ENCODE results near the gene GLIS1.

GLIS1 gene

DNA sequence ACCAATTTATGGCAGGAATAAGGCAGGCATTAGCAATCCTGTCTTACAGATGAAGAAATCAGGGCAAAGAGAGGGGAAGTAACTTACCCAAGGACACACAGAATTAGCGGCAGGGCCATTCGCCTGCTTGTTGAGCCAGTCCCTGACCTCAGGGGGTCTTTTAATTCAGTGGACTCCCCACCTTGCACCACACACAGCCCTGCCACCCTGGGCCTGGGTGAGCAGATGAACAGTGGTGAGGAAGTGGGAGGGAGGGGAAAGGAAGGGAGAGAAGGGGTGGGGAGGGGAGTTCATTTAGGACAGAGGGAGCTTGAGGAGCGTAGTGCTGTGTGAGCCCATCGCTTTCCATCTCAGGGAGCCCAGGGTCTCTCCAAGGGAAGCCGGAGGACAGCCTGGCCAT, 34.7 kb downstream of the GLIS1 start:
- TF ChIP-seq, protein P1, sequence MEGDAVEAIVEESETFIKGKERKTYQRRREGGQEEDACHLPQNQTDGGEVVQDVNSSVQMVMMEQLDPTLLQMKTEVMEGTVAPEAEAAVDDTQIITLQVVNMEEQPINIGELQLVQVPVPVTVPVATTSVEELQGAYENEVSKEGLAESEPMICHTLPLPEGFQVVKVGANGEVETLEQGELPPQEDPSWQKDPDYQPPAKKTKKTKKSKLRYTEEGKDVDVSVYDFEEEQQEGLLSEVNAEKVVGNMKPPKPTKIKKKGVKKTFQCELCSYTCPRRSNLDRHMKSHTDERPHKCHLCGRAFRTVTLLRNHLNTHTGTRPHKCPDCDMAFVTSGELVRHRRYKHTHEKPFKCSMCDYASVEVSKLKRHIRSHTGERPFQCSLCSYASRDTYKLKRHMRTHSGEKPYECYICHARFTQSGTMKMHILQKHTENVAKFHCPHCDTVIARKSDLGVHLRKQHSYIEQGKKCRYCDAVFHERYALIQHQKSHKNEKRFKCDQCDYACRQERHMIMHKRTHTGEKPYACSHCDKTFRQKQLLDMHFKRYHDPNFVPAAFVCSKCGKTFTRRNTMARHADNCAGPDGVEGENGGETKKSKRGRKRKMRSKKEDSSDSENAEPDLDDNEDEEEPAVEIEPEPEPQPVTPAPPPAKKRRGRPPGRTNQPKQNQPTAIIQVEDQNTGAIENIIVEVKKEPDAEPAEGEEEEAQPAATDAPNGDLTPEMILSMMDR (IDR thresholded peaks at IDR 0.05; ENCODE audit: low read depth, low read length, missing control alignments) = no peak
- no peak for DNase-seq (ENCODE audit: low read depth)
- no peak overlapping the region for H3K4me3 ChIP-seq (ENCODE audit: low read depth, low read length)

DNA sequence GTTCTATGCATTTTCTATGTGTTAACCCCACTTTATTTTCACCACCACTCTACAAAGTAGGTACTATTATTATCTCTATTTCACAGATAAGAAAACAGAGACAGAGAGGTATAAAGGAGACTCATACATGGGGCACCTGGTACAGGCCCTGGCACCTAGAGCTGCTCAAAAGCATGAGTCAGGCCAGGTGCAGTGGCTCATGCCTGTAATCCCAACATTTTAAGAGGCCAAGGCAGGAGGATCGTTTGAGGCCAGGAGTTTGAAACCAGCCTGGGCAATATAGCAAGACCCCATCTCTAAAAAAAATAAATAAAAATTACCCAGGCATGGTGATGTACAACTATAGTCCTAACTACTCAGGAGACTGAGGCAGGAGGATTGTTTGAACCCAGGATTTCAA, 35.8 kb downstream of the GLIS1 start:
- no peak for DNase-seq (ENCODE audit: low read depth)
- TF ChIP-seq, protein P1 (IDR thresholded peaks at IDR 0.05; ENCODE audit: low read depth, low read length, missing control alignments) = no peak
- H3K4me3 ChIP-seq (ENCODE audit: low read depth, low read length) = no peak overlapping the region

DNA sequence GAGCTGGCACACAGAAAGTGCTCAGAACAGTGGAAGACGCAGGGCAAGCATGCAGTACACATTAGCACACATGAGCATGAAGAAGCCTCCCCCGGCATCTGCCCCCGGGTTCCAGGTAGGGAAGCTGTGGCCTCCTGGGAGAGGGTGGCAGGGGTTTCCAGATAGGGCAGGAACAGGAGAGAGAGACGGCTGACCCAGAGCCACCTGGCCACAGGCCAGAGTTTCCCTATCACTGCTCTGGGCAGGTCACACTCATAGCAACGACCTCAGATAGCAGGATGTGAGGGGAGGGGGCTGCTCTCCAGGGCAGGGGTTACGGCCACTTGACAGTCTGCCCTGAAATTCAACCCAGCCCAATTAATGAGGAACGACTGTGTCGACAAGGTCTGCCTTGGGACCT, 36.6 kb downstream of the GLIS1 start:
- DNase-seq (ENCODE audit: low read depth) = no peak
- no peak overlapping the region for H3K4me3 ChIP-seq (ENCODE audit: low read depth, low read length)
- TF ChIP-seq, protein P1 (IDR thresholded peaks at IDR 0.05; ENCODE audit: low read depth, low read length, missing control alignments) = no peak

DNA sequence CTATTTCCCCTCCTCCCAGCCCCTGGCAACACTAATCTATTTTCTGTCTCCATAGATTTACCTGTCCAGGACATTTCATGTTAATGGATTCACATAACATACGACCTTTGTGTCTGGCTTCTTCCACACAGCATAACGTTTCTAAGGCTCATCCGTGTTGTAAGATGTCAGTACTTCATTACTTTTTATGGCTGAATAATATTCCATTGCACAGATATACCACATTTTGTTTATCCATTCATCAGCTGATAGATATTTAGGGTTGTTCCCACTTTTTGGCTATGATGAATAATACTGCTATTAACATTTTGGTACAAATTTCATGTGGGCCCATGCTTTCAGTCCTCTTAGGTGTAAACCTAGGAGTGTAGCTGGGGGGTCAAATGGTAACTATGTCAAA, 38.2 kb downstream of the GLIS1 start:
- H3K4me3 ChIP-seq (ENCODE audit: low read depth, low read length) = no peak overlapping the region
- TF ChIP-seq, protein P1 (IDR thresholded peaks at IDR 0.05; ENCODE audit: low read depth, low read length, missing control alignments) = no peak
- DNase-seq (ENCODE audit: low read depth) = no peak

DNA sequence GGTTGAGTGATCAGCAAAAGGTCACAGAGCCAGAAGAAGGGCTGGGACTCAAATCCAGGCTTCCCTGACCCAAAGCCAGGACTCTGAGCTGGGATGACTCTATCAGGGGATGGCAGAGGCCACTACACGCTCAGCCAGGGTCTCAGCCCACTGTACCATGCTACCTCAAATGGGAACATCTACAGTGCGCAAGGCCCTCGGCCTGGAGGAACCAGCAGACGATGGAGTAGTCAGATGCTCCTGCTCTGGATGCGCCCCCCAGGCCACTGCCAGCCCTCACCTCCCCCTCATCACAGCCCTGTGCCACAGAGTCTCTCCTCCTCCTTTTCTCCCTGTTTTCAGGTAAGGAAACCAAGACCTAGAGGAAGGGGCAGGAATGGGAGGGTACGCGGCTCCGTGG, 39.0 kb downstream of the GLIS1 start:
- TF ChIP-seq, protein P1 (IDR thresholded peaks at IDR 0.05; ENCODE audit: low read depth, low read length, missing control alignments) = no peak
- no peak overlapping the region for H3K4me3 ChIP-seq (ENCODE audit: low read depth, low read length)
- no peak for DNase-seq (ENCODE audit: low read depth)

DNA sequence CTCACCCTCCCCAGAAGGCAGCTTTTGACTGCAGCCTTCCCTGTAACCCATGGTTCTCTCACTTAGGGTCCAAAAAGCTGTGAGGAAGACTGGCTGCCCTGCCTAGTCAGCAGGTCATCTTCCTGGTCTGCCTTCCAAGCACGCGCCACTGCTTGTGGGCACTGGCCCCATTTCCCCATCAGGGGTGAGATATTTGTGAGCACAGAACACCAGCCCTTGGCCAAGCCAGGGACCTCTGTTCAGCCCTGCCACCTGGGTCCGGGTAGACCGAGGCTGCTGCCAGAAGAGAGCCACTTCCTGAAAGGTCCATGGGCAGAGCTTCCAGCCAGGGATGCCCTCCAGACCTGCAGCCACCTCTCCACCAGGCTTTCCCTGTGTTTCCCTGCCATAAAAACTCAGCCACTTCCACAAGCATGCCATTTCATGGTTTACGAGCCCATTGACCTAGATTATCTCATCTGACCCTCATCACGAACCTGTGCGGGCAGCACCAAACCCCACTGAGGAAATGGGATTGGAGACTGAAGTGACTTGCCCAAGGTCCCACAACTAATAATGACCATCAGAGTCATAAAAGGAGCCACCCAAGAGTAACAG, 40.5 kb downstream of the GLIS1 start:
- TF ChIP-seq, protein P1 (IDR thresholded peaks at IDR 0.05; ENCODE audit: low read depth, low read length, missing control alignments) = no peak

DNA sequence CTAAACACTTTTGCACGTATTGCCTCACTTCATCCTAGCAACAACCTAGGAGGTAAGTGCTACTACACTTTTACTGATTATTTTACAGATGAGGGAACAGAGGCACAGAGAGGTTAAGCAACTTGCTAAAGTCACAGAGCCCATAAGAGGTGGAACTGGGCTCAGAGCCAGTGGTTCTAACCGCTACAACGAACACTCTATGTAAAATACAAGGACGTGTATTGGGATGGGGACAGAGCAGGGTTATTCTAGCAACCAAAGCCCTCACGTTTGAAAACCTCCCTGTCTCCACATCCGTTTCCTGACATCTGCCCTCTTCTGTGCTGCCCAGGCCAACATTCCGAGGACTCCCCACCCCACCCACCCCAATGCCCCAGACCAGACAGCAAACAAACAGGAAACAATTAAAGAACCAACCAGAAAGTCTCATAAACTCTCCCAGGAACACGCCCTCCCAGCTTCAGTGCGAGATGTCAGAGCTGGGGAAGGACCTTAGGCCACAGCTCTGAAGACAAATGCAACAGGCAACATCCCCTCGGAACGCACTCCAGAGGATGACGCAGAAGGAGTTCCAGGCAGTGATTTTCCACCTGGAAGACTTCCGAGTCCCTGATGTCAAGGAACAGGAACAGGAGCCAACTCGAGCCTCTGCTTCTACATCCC, 41.1 kb downstream of the GLIS1 start:
- DNase-seq (ENCODE audit: low read depth) = no peak
- H3K4me3 ChIP-seq (ENCODE audit: low read depth, low read length) = no peak overlapping the region
- TF ChIP-seq, protein P1 (IDR thresholded peaks at IDR 0.05; ENCODE audit: low read depth, low read length, missing control alignments) = no peak

More for the DNA sequence above, 40.5 kb downstream of the GLIS1 start:
- no peak for DNase-seq (ENCODE audit: low read depth)
- no peak overlapping the region for H3K4me3 ChIP-seq (ENCODE audit: low read depth, low read length)
